Ovary (tissue), 10 donors: ENCODE results near the gene ZBTB14. TPM values are rescaled to one million over a fixed set of nuclear protein-coding genes. Genes with fewer than 3 reads are reported as not detected.

Experiments used
- DNase-seq, 5 donors: peaks; one replicate each; pipeline ENCODE4 v3.0.0-alpha.2; 2019 to 2020
- H3K27ac ChIP-seq, 2 donors: fragments of 200-600 bp; one replicate each; pipeline versions ENCODE4 v1.5.1 to v1.8.0; 2019 to 2022
- H3K27me3 ChIP-seq: fragments of 200-600 bp; one replicate; pipeline ENCODE4 v1.8.0; 2022
- H3K36me3 ChIP-seq: fragments of 200-600 bp; sonication (generic); one replicate; pipeline ENCODE4 v1.5.1; 2019
- H3K4me1 ChIP-seq: one replicate; pipeline ENCODE4 v1.8.1; 2013; ENCODE audit warnings: mild to moderate bottlenecking, moderate library complexity; ENCODE audit not compliant: insufficient read depth
- H3K4me3 ChIP-seq: fragments of 200-600 bp; sonication (generic); one replicate; pipeline ENCODE4 v1.5.1; 2017
- H3K9me3 ChIP-seq, 2 donors: fragments of 200-600 bp in 1 of 2; sonication (generic) in 1 of 2; one replicate each; pipeline versions ENCODE4 v1.5.1 to v1.8.1; 2013 to 2019; ENCODE audit warnings: mild to moderate bottlenecking in 1 of 2, moderate library complexity in 1 of 2
- CTCF ChIP-seq, 3 donors: fragments of 450-650 bp in 2 of 3; fragments of 200-600 bp in 1 of 3; IDR thresholded peaks; one replicate each; pipeline versions ENCODE4 v1.5.1 to v1.8.0; 2016 to 2022; ENCODE audit warnings: antibody characterized with exemption in 3 of 3, mild to moderate bottlenecking in 1 of 3
- EP300 ChIP-seq: sonication (generic); formaldehyde crosslinking; IDR thresholded peaks from one replicate; pipeline ENCODE4 v1.6.1; 2017; ENCODE audit warnings: antibody characterized with exemption
- POLR2A ChIP-seq: fragments of 450-650 bp; IDR thresholded peaks from one replicate; pipeline ENCODE4 v1.6.1; 2017; ENCODE audit warnings: antibody characterized with exemption, mild to moderate bottlenecking, moderate library complexity
- WGBS, 3 donors: extraction: QIAGEN DNeasy Blood & Tissue Kit in 1 of 3; methylation state at CpG; one replicate each; pipeline versions ENCODE4 v1.1.5 to v1.1.7; 2013 to 2017; 5-methylcytosine and 5-hydroxymethylcytosine counted together
- intact Hi-C, 4 donors: fragments of 100-400 bp; cut with DNase I; formaldehyde crosslinking; loops; one replicate each; pipeline versions ENCODE4 v1.11.0 to v1.15.1; 2022 to 2023
- long read RNA-seq, 3 donors: library from polyadenylated mRNA in 2 of 3; unstranded in 2 of 3; transcript quantifications; one replicate each; pipeline ENCODE4 v2.0.0 and lab custom pipeline, GENCODE V29; 2021 to 2026
- polyA plus RNA-seq, 2 donors: library from polyadenylated mRNA; stranded (reverse); fragments of 200-250 nt in 1 of 2; fragments of 350-450 nt in 1 of 2; fragmentation: Illumina TruSeq in 1 of 2; extraction: RNeasy Lipid Tissue Mini Kit (QIAGEN cat#74804) in 1 of 2; gene quantifications; one replicate each; pipeline ENCODE4 v1.2.3, GENCODE V29; 2013 to 2014
- total RNA-seq, 7 donors: library from RNA; depleted of rRNA in 2 of 7; stranded (reverse); fragments of >200 nt in 2 of 7; fragmentation: NEBNext Ultra II Directional in 3 of 7; extraction: Animal tissue kit (Norgen Biotek cat#: 25700) in 3 of 7; gene quantifications; one replicate each; pipeline versions ENCODE4 v1.1.0 to v1.2.4, GENCODE V29; 2016 to 2023
- donor health status: DM: no; HTN: no; CAD: no; lungs with moderate emphysema.
- donor health status: DM: no; HTN: no; CAD: no.
- donor health status: Bipolar disorder and iron deficiency.
- donor health status: DM: yes; HTN: yes; CAD: no.
- donor health status: DM: no; HTN: no; CAD: no.
- donor health status: DM: yes; HTN: yes; CAD: no.

ZBTB14 gene
- total RNA-seq: 10 to 100 TPM in 6 of 7 donors, 1 to 10 TPM in 1; 6.3 to 16.3 (median 14.5) TPM
- polyA plus RNA-seq: 10 to 100 TPM in 1 of 2 donors, 1 to 10 TPM in 1; 8.6 to 17.5 TPM
- long read RNA-seq, donor 1, transcript ZBTB14-202 (3 exons, 1,814 nt): major isoform, 6 of 12 reads
- long read RNA-seq, donor 1, partial matches to known transcripts: 0 of 12 reads
- long read RNA-seq, donor 1, other reads (novel, unspliced or antisense): 3 of 12 reads
- long read RNA-seq, donor 2, transcript ZBTB14-202 (3 exons, 1,814 nt): major isoform, 8 of 9 reads
- long read RNA-seq, donor 2, partial matches to known transcripts: 0 of 9 reads
- long read RNA-seq, donor 2, other reads (novel, unspliced or antisense): 0 of 9 reads
- long read RNA-seq, donor 3, transcript ZBTB14-202 (3 exons, 1,814 nt): major isoform, 11 of 32 reads
- long read RNA-seq, donor 3, partial matches to known transcripts: 6 of 32 reads
- long read RNA-seq, donor 3, other reads (novel, unspliced or antisense): 7 of 32 reads

GRCh38 chr18:5295231-5295920, at the start of gene ZBTB14:
Gene ZBTB14, minus strand, starts transcription at chr18:5295726. Its CDS starts 2,480 bp downstream, at chr18:5293246.
- no peaks in the 10 kb centered on the region for H3K9me3 ChIP-seq
- peak within 1 kb of the TSS; percentile 80 for H3K4me3 ChIP-seq
- peak; percentile 58 to 81 (median 72) for DNase-seq
- WGBS, 3 donors: 1 to 3% (median 1%) methylated on average over 14 to 115 of the region's 116 CpGs
- H3K27ac ChIP-seq: peak within 1 kb of the TSS; percentile 57 to 93
- TF ChIP-seq CTCF (IDR thresholded peaks at IDR 0.05) (no peak), POLR2A (no peak), EP300 (no peak)
- no peaks in the 10 kb centered on the region for H3K4me1 ChIP-seq
- H3K36me3 ChIP-seq: no peaks in the 10 kb centered on the region
- intact Hi-C loops: loop anchor here (5.0 to 10.0 kb wide), 2 partner anchors 58 to 61 kb away; no protein-coding TSS in a partner anchor
- H3K27me3 ChIP-seq: no peaks in the 10 kb centered on the region

- DNase-seq: no peak
- H3K4me3 ChIP-seq: no peak overlapping the region
- TF ChIP-seq CTCF (IDR thresholded peaks at IDR 0.05) (no peak), EP300 (no peak), POLR2A (no peak)
- H3K27me3 ChIP-seq: no peaks in the 10 kb centered on the region
- H3K9me3 ChIP-seq: no peaks in the 10 kb centered on the region
- H3K36me3 ChIP-seq: no peaks in the 10 kb centered on the region
- 58 to 86% (median 64%) methylated on average over 2 of the region's 2 CpGs for WGBS, 3 donors
- no peaks in the 10 kb centered on the region for H3K4me1 ChIP-seq
- no peak overlapping the region for H3K27ac ChIP-seq
- intact Hi-C loops: no loop called here
Observed at GRCh38 chr18:5339202-5339834, 43.8 kb upstream of the ZBTB14 start.

GRCh38 chr18:5334456-5335075, 39.0 kb upstream of the ZBTB14 start:
- intact Hi-C loops: no loop called here
- H3K27ac ChIP-seq: no peak overlapping the region
- no peak for DNase-seq
- H3K4me1 ChIP-seq: no peaks in the 10 kb centered on the region
- whole genome bisulfite sequencing, 3 donors: 25 to 33% (median 28%) methylated on average over 6 of the region's 6 CpGs
- H3K36me3 ChIP-seq: no peaks in the 10 kb centered on the region
- no peak overlapping the region for H3K4me3 ChIP-seq
- no peaks in the 10 kb centered on the region for H3K27me3 ChIP-seq
- H3K9me3 ChIP-seq: no peaks in the 10 kb centered on the region
- TF ChIP-seq POLR2A (no peak), EP300 (no peak), CTCF (IDR thresholded peaks at IDR 0.05) (no peak)

- DNase-seq: no peak
- intact Hi-C loops: no loop called here
- 52 to 60% (median 58%) methylated on average over 4 of the region's 4 CpGs for WGBS, 3 donors
- no peaks in the 10 kb centered on the region for H3K27me3 ChIP-seq
- H3K9me3 ChIP-seq: no peaks in the 10 kb centered on the region
- H3K4me3 ChIP-seq: no peak overlapping the region
- H3K36me3 ChIP-seq: no peaks in the 10 kb centered on the region
- H3K27ac ChIP-seq: no peak overlapping the region
- TF ChIP-seq POLR2A (no peak), CTCF (IDR thresholded peaks at IDR 0.05) (no peak), EP300 (no peak)
- H3K4me1 ChIP-seq: no peaks in the 10 kb centered on the region
Observed at GRCh38 chr18:5318061-5318700, 22.7 kb upstream of the ZBTB14 start.
